ENCODE data around the gene CRISPLD2. TPM values are rescaled to one million over a fixed set of nuclear protein-coding genes. Genes with fewer than 3 reads are reported as not detected.

CRISPLD2 gene
- total and polyA plus RNA-seq, 9 of the 15 experiments (the other 6 are each of a cell fraction or from before 2014, with no cell fraction given), result 0.03 to 0.24 (median 0.04) TPM; not detected in 4

- TF ChIP-seq CTCF (IDR thresholded peaks at IDR 0.05 in 2 of 3, conservative IDR thresholded peaks at IDR 0.05 in 1 of 3; ENCODE audit: insufficient read depth in 2 of 3, low read depth in 1 of 3, low read length in 3 of 3) (no peak), FIP1L1 (IDR thresholded peaks at IDR 0.05; ENCODE audit: low read depth, low read length, poor library complexity, severe bottlenecking) (no peak), ZNF311 (CRISPR knock-in tag; IDR thresholded peaks at IDR 0.05) (no peak), TAF15 (IDR thresholded peaks at IDR 0.05; ENCODE audit: low read depth, low read length) (no peak), ZNF436 (CRISPR knock-in tag; IDR thresholded peaks at IDR 0.05) (no peak)
Measured at GRCh38 chr16:84914273-84914672, 94.5 kb downstream of the CRISPLD2 start (continued).

DNA sequence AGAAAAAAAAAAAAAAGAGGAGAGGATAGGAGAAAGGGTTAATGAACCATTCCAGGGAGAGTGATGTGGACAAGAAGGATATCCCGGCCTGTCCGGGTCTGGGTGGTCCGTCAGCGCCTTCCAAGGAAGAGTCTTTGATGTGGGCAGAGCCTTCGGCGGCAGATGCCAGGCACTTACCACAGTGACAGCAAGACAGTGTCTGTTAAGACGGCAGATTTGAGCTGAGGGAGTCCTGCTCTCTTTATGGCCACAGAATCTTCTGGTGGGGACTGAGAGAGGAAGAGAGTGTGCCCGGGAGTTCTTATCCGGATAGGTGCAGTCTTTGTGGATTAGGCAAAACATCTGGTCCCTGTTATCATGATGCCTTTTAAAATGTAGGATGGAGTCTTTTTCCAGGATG, 96.4 kb downstream of the CRISPLD2 start:
- H3K27me3 ChIP-seq (ENCODE audit: control insufficient read depth in 2 of 2, insufficient read depth in 2 of 2, low read length in 2 of 2), result peaks cover 68 to 89% of the 10 kb centered on the region in 2 experiments
- DNase-seq (ENCODE audit: extremely low read depth in 1 of 4, low spot score in 3 of 4) (no peak), ATAC-seq (no peak), FAIRE-seq (no peak)
- no peak overlapping the region for H3K4me3 ChIP-seq
- peaks cover 3 to 7% of the 10 kb centered on the region in 2 experiments; a peak in 3 of 5 replicates for H3K4me1 ChIP-seq (replicated peaks in 1 of 2; ENCODE audit: control insufficient read depth in 2 of 2, insufficient read depth in 2 of 2, low read length in 2 of 2)
- no TSS peak for BruUV-seq (replicated peaks)
- H3K27ac ChIP-seq (ENCODE audit: extremely low read depth, low read depth, low read length), result no peak overlapping the region
- H3K9me3 ChIP-seq (replicated peaks; ENCODE audit: control insufficient read depth, insufficient read depth, low read depth, low read length), result no peaks in the 10 kb centered on the region
- H3K9ac ChIP-seq (ENCODE audit: insufficient read depth in 1 of 2, low read depth in 2 of 2, low read length in 2 of 2), result no peak overlapping the region
- 5% methylated on average over 9 of the region's 9 CpGs for WGBS (ENCODE audit: insufficient coverage, low coverage, missing lambda C conversion rate)
- in situ Hi-C loops (cut with MboI), result no loop called here
- TF ChIP-seq TAF15 (IDR thresholded peaks at IDR 0.05; ENCODE audit: low read depth, low read length) (no peak), ASH1L (IDR thresholded peaks at IDR 0.05; ENCODE audit: borderline replicate concordance, low read depth, partially characterized antibody) (no peak), CBFB (CRISPR knock-in tag; IDR thresholded peaks at IDR 0.05) (no peak), KDM5B (IDR thresholded peaks at IDR 0.05; ENCODE audit: insufficient replicate concordance, low read depth, low read length) (no peak), HSF4 (CRISPR knock-in tag; IDR thresholded peaks at IDR 0.05; ENCODE audit: borderline replicate concordance) (no peak), ZBTB7A (IDR thresholded peaks at IDR 0.05; ENCODE audit: borderline replicate concordance, control insufficient read depth, low read depth, low read length) (no peak), MAFK (IDR thresholded peaks at IDR 0.05; ENCODE audit: low read length) (no peak), MTA3 (IDR thresholded peaks at IDR 0.05; ENCODE audit: borderline replicate concordance) (no peak)
- TF ChIP-seq, protein P1, sequence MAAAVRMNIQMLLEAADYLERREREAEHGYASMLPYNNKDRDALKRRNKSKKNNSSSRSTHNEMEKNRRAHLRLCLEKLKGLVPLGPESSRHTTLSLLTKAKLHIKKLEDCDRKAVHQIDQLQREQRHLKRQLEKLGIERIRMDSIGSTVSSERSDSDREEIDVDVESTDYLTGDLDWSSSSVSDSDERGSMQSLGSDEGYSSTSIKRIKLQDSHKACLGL (CRISPR knock-in tag; IDR thresholded peaks at IDR 0.05; ENCODE audit: borderline replicate concordance, poor library complexity, severe bottlenecking), result no peak
- intact Hi-C loops (cut with micrococcal nuclease), result loop anchor here (2.0 kb wide), 1 partner anchor 161 kb away; no protein-coding TSS in a partner anchor
- H3K9me1 ChIP-seq (ENCODE audit: control insufficient read depth, insufficient read depth, low read length), result no peaks in the 10 kb centered on the region
- no peak overlapping the region for H3K4me2 ChIP-seq (ENCODE audit: insufficient read depth, low read length)
- peaks cover 4% of the 10 kb centered on the region; the same call in 1 of the 2 replicates for H4K20me1 ChIP-seq (replicated peaks; ENCODE audit: control insufficient read depth, insufficient read depth, low read length)
- ChIA-PET POLR2A (interaction anchor here (1.7 kb wide), 1 partner anchor 11 kb away, joined by 5 read pairs; no protein-coding TSS in a partner anchor), CTCF (ENCODE audit: low intra/inter-chr PET ratio) (no interaction called here)
- H2AFZ ChIP-seq (ENCODE audit: low read depth, low read length), result no peak overlapping the region
- H3K79me2 ChIP-seq (ENCODE audit: control insufficient read depth, insufficient read depth, low read length), result no peaks in the 10 kb centered on the region
- no peaks in the 10 kb centered on the region for H3K36me3 ChIP-seq (ENCODE audit: control insufficient read depth, insufficient read depth, low read length)
